CD14-positive monocyte (primary cell): ENCODE measurements around the gene GAGE1. TPM values are rescaled to one million over a fixed set of nuclear protein-coding genes. Genes with fewer than 3 reads are reported as not detected.

Experiments used
- DNase-seq, 3 donors: peaks; one replicate each; pipeline ENCODE4 v3.0.0-alpha.2; 2011 to 2022
- H2AFZ ChIP-seq: 2 replicates; pipeline ENCODE4 v1.6.0; 2012; ENCODE audit warnings: mild to moderate bottlenecking, low read depth, low read length, inconsistent platforms; ENCODE audit not compliant: insufficient read depth, poor library complexity, severe bottlenecking
- H3K27ac ChIP-seq, 2 donors: 1 replicate in 1 of 2; 2 replicates in 1 of 2; pipeline ENCODE4 v1.5.1; 2012 to 2013; ENCODE audit warnings: low read length in 2 of 2, control low read depth in 1 of 2, inconsistent platforms in 1 of 2, low read depth in 1 of 2, mild to moderate bottlenecking in 1 of 2
- H3K27me3 ChIP-seq, 2 donors: one replicate each; pipeline versions ENCODE4 v1.6.0 to v1.6.1; 2011 to 2013; ENCODE audit warnings: low read length in 2 of 2; ENCODE audit not compliant: control insufficient read depth in 2 of 2, insufficient read depth in 2 of 2
- H3K36me3 ChIP-seq, 2 donors: replicated peaks in 1 of 2; 1 replicate in 1 of 2; 2 replicates in 1 of 2; pipeline versions ENCODE4 v1.5.1 to v1.6.1; 2012 to 2013; ENCODE audit warnings: low read length in 2 of 2, control low read depth in 1 of 2, inconsistent platforms in 1 of 2, mild to moderate bottlenecking in 1 of 2; ENCODE audit not compliant: insufficient read depth in 2 of 2, control insufficient read depth in 1 of 2
- H3K4me1 ChIP-seq, 2 donors: 1 replicate in 1 of 2; 2 replicates in 1 of 2; pipeline versions ENCODE4 v1.5.1 to v1.6.1; 2012 to 2013; ENCODE audit warnings: low read length in 2 of 2, control low read depth in 1 of 2, inconsistent platforms in 1 of 2, mild to moderate bottlenecking in 1 of 2, moderate library complexity in 1 of 2; ENCODE audit not compliant: insufficient read depth in 2 of 2, control insufficient read depth in 1 of 2
- H3K4me2 ChIP-seq: replicated peaks from 2 replicates; pipeline ENCODE3; 2012; ENCODE audit warnings: low read length, moderate library complexity, mild to moderate bottlenecking; ENCODE audit not compliant: poor library complexity, severe bottlenecking; ENCODE audit errors: extremely low read depth
- H3K4me3 ChIP-seq, 3 experiments: fragments of 200-600 bp in 1 of 3; sonication (generic) in 1 of 3; replicated peaks in 1 of 3; 1 replicate in 2 of 3; 2 replicates in 1 of 3; pipeline ENCODE4 v1.5.1; 2011 to 2013; ENCODE audit warnings: low read length in 3 of 3, mild to moderate bottlenecking in 3 of 3, control low read depth in 2 of 3, low read depth in 2 of 3, inconsistent platforms in 1 of 3, moderate library complexity in 1 of 3
- H3K79me2 ChIP-seq: 2 replicates; pipeline ENCODE4 v1.6.0; 2012; ENCODE audit warnings: mild to moderate bottlenecking, control low read depth, inconsistent platforms, low read length, moderate library complexity; ENCODE audit not compliant: insufficient read depth
- H3K9ac ChIP-seq: 2 replicates; pipeline ENCODE4 v1.6.0; 2017; ENCODE audit warnings: low read length, mild to moderate bottlenecking; ENCODE audit not compliant: insufficient read depth, poor library complexity, severe bottlenecking
- H3K9me3 ChIP-seq, 2 donors: replicated peaks in 1 of 2; 1 replicate in 1 of 2; 2 replicates in 1 of 2; pipeline versions ENCODE4 v1.5.1 to v1.6.1; 2012 to 2013; ENCODE audit warnings: low read length in 2 of 2, control low read depth in 1 of 2; ENCODE audit not compliant: control insufficient read depth in 1 of 2, insufficient read depth in 1 of 2
- H4K20me1 ChIP-seq: 2 replicates; pipeline ENCODE4 v1.6.0; 2012; ENCODE audit warnings: mild to moderate bottlenecking, low read length, control low read depth, moderate library complexity; ENCODE audit not compliant: insufficient read depth
- H3K27ac Mint-ChIP-seq, 7 donors: one replicate each; pipeline ENCODE4 v1.8.0; 2020; ENCODE audit warnings: mild to moderate bottlenecking in 7 of 7, mixed read lengths in 7 of 7, moderate library complexity in 6 of 7, inconsistent platforms in 2 of 7
- H3K27me3 Mint-ChIP-seq, 3 donors: one replicate each; pipeline ENCODE4 v1.8.0; 2021 to 2022; ENCODE audit warnings: low read depth in 3 of 3, mild to moderate bottlenecking in 3 of 3, mixed read lengths in 3 of 3, moderate library complexity in 3 of 3, inconsistent platforms in 1 of 3
- H3K36me3 Mint-ChIP-seq, 2 donors: one replicate each; pipeline ENCODE4 v1.8.0; 2020; ENCODE audit warnings: mixed read lengths in 2 of 2, inconsistent platforms in 1 of 2, mild to moderate bottlenecking in 1 of 2
- H3K4me1 Mint-ChIP-seq: one replicate; pipeline ENCODE4 v1.8.0; 2020; ENCODE audit warnings: mild to moderate bottlenecking, mixed read lengths
- H3K4me3 Mint-ChIP-seq, 2 donors: one replicate each; pipeline ENCODE4 v1.8.0; 2020; ENCODE audit warnings: mild to moderate bottlenecking in 2 of 2, mixed read lengths in 2 of 2, moderate library complexity in 1 of 2
- H3K9me3 Mint-ChIP-seq, 7 donors: one replicate each; pipeline ENCODE4 v1.8.0; 2020 to 2022; ENCODE audit warnings: mixed read lengths in 7 of 7, mild to moderate bottlenecking in 6 of 7, moderate library complexity in 6 of 7, inconsistent platforms in 2 of 7
- CTCF ChIP-seq: fragments of 200-600 bp; IDR thresholded peaks from one replicate; pipeline ENCODE4 v1.8.0; 2022; ENCODE audit warnings: antibody characterized with exemption, mild to moderate bottlenecking
- WGBS: methylation state at CpG from one replicate; pipeline ENCODE4 v1.1.5; 2013; ENCODE audit warnings: missing lambda C conversion rate; ENCODE audit not compliant: insufficient coverage; 5-methylcytosine and 5-hydroxymethylcytosine counted together
- intact Hi-C, 2 donors: fragments of 100-400 bp; cut with micrococcal nuclease; formaldehyde crosslinking; loops; one replicate each; pipeline versions ENCODE4 v1.15.0 to v1.15.1; 2023
- polyA plus RNA-seq, 3 donors: library from polyadenylated mRNA; depleted of rRNA in 1 of 3; unstranded in 2 of 3; stranded (reverse) in 1 of 3; fragments of 300-500 nt in 2 of 3; fragments of >200 nt in 1 of 3; fragmentation: Illumina TruSeq in 2 of 3; gene quantifications; 1 replicate in 2 of 3; 2 replicates in 1 of 3; pipeline ENCODE4 v1.2.3, GENCODE V29; 2012 to 2021

The GAGE1 gene
- polyA plus RNA-seq, 3 donors: not detected

DNA sequence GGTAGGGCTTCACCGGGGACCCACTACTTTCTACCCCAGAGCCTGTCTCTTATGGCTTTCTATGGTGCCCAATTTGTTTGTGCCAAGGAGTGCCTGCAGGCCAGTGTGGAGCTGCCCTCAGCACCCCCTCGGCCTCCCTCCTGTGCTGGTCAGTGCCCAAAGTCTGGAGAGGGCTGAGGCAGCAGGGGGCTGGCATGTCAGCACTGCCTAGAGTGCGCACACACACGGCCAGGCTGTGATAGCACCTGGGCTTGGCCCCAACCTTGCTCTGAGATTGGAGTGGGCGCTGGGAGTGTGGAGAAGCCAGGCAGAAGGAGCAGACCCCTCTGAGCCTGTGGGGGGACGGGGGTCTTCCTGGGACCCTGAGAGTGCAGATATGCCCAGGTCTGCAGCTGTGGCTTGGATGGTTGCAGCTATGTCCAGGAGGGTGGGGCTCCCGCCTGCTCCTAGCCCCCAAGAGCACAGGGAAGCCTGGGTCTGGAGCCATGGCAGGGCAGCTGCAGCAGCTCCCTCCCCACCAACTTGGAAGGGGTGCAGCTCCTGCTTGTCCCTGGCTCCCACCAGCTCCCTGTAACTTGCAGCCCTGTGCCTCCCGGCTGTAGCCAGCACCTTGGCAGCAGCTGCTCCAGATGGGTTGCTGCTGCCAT lies 46.3 kb downstream of the GAGE1 start:
- WGBS: 100% methylated on average over 3 of the region's 8 CpGs
- no peak for TF ChIP-seq CTCF

DNA sequence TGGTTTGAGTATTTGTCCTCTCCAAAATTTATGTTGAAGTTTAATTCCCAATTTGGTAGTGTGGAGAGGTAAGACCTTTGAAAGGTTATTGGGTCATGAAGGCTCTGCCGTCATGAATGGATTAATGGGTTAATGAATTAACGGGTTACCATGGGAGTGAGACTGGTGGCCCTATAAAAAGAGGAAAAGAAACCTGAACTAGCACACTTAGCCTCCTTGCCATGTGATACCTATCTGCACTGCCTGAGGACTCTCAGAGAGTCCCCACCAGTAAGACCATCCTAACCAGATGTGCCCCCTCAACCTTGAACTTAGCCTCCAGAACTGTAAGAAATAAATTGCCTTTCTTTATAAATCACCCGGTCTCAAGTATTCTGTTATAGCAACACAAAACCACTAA lies 57.7 kb downstream of the GAGE1 start:
- Histone ChIP-seq H3K9ac (no peak overlapping the region), H3K79me2 (no peaks in the 10 kb centered on the region), H3K27ac (no peak overlapping the region), H4K20me1 (no peaks in the 10 kb centered on the region), H3K4me1 (no peaks in the 10 kb centered on the region), H2AFZ (no peak overlapping the region), H3K4me3 (no peak overlapping the region), H3K4me2 (no peak overlapping the region), H3K27me3 (no peaks in the 10 kb centered on the region), H3K36me3 (no peaks in the 10 kb centered on the region), H3K9me3 (no peaks in the 10 kb centered on the region)
- DNase-seq: no peak
- H3K4me3 Mint-ChIP-seq: no peak overlapping the region
- no peaks in the 10 kb centered on the region for H3K36me3 Mint-ChIP-seq
- no peak overlapping the region for H3K27ac Mint-ChIP-seq
- TF ChIP-seq CTCF: no peak
- no CpG with 5 or more reads among the region's 3 CpGs for WGBS
- H3K4me1 Mint-ChIP-seq: no peaks in the 10 kb centered on the region
- H3K27me3 Mint-ChIP-seq: peaks cover 3 to 10% (median 4%) of the 10 kb centered on the region in 3 donors
- intact Hi-C loops: no loop called here
- H3K9me3 Mint-ChIP-seq: peaks cover 0 to 2% (median 0%) of the 10 kb centered on the region in 7 donors

More for the DNA sequence above, 46.3 kb downstream of the GAGE1 start:
- H3K27me3 Mint-ChIP-seq: peaks cover 1 to 8% (median 2%) of the 10 kb centered on the region in 3 donors
- no peak overlapping the region for H3K4me3 ChIP-seq
- DNase-seq: no peak
- H3K27ac ChIP-seq: no peak overlapping the region
- no peaks in the 10 kb centered on the region for H3K27me3 ChIP-seq
- H3K9me3 ChIP-seq: no peaks in the 10 kb centered on the region
- H3K79me2 ChIP-seq: no peaks in the 10 kb centered on the region
- no peaks in the 10 kb centered on the region for H3K36me3 ChIP-seq
- H3K4me1 Mint-ChIP-seq: no peaks in the 10 kb centered on the region
- no peaks in the 10 kb centered on the region for H3K9me3 Mint-ChIP-seq
- H3K9ac ChIP-seq: no peak overlapping the region
- no peaks in the 10 kb centered on the region for H4K20me1 ChIP-seq
- no peak overlapping the region for H3K4me2 ChIP-seq
- intact Hi-C loops: no loop called here
- H2AFZ ChIP-seq: no peak overlapping the region
- H3K27ac Mint-ChIP-seq: no peak overlapping the region
- H3K4me1 ChIP-seq: no peaks in the 10 kb centered on the region
- no peaks in the 10 kb centered on the region for H3K36me3 Mint-ChIP-seq
- H3K4me3 Mint-ChIP-seq: no peak overlapping the region

Other genes with a start within 250 kb of the GAGE1 start
- gene GAGE12C, start 66.8 kb upstream of the GAGE1 start, polyA plus RNA-seq: not detected
- not detected for gene GAGE12D, start 57.3 kb upstream of the GAGE1 start, polyA plus RNA-seq
- gene GAGE12E, start 47.7 kb upstream of the GAGE1 start, polyA plus RNA-seq: not detected
- gene GAGE12F, start 38.2 kb upstream of the GAGE1 start, polyA plus RNA-seq: not detected
- not detected for gene GAGE12G, start 28.6 kb upstream of the GAGE1 start, polyA plus RNA-seq
- not detected for gene GAGE12H, start 19.1 kb upstream of the GAGE1 start, polyA plus RNA-seq
- gene GAGE2A, start 9.5 kb upstream of the GAGE1 start, polyA plus RNA-seq: not detected
- not detected for gene PAGE1, start 97.0 kb downstream of the GAGE1 start, polyA plus RNA-seq
- gene PAGE4, start 230.3 kb downstream of the GAGE1 start, polyA plus RNA-seq: not detected